ENCODE data around the gene LSM4.
A peak's percentile ranks its signal among the peaks of the same experiment; 100 is the strongest.

LSM4 gene

GRCh38 chr19:18282021-18282787 is 40.7 kb downstream of the LSM4 start:
- no peaks in the 10 kb centered on the region for H3K9me3 Mint-ChIP-seq
- peak overlapping the region; percentile 98 to 99 for H3K27ac Mint-ChIP-seq
- DNase-seq: no peak
- H3K27me3 Mint-ChIP-seq: no peaks in the 10 kb centered on the region
- H3K4me1 Mint-ChIP-seq: peaks cover 87% of the 10 kb centered on the region
- ATAC-seq: peak; percentile 61
- H3K4me3 Mint-ChIP-seq: peak overlapping the region; percentile 88 to 99

- H3K27me3 Mint-ChIP-seq: no peaks in the 10 kb centered on the region
- peaks cover 81% of the 10 kb centered on the region for H3K4me1 Mint-ChIP-seq
- no peaks in the 10 kb centered on the region for H3K9me3 Mint-ChIP-seq
- peak within 1 kb of the TSS; percentile 98 to 99 for H3K27ac Mint-ChIP-seq
- ATAC-seq (peak; percentile 78), DNase-seq (peak; percentile 98 to 99)
- H3K4me3 Mint-ChIP-seq: peak within 1 kb of the TSS; percentile 93 to 99
Observed at GRCh38 chr19:18281082-18282020, 41.5 kb downstream of the LSM4 start, which contains the start of gene JUND. JUND (minus strand) TSS chr19:18281622; CDS start chr19:18281484, 138 bp downstream.

- no peaks in the 10 kb centered on the region for H3K9me3 Mint-ChIP-seq
- H3K27me3 Mint-ChIP-seq: no peaks in the 10 kb centered on the region
- H3K27ac Mint-ChIP-seq: peak overlapping the region; percentile 98 to 99
- ATAC-seq (peak; percentile 35), DNase-seq (peak; percentile 85 to 88)
- peak overlapping the region; percentile 93 to 95 for H3K4me3 Mint-ChIP-seq
- peaks cover 76% of the 10 kb centered on the region for H3K4me1 Mint-ChIP-seq
Observed at GRCh38 chr19:18280247-18281081, 42.4 kb downstream of the LSM4 start.

GRCh38 chr19:18279516-18280246 is 43.2 kb downstream of the LSM4 start:
- Mint-ChIP-seq H3K4me3 (peak overlapping the region; percentile 93 to 95), H3K9me3 (no peaks in the 10 kb centered on the region), H3K4me1 (peaks cover 76% of the 10 kb centered on the region), H3K27ac (peak overlapping the region; percentile 93 to 99), H3K27me3 (no peaks in the 10 kb centered on the region)
- peak; percentile 93 to 95 for DNase-seq
- ATAC-seq: peak; percentile 47

GRCh38 chr19:18279266-18279515 is 43.7 kb downstream of the LSM4 start:
- Mint-ChIP-seq H3K4me3 (peak overlapping the region; percentile 93 to 95), H3K9me3 (no peaks in the 10 kb centered on the region), H3K27me3 (no peaks in the 10 kb centered on the region), H3K27ac (peak overlapping the region; percentile 93 to 99), H3K4me1 (peaks cover 76% of the 10 kb centered on the region)
- ATAC-seq: no peak
- no peak for DNase-seq

- Mint-ChIP-seq H3K9me3 (no peaks in the 10 kb centered on the region), H3K4me3 (peak overlapping the region; percentile 93 to 95), H3K27me3 (no peaks in the 10 kb centered on the region), H3K27ac (peak overlapping the region; percentile 93 to 99), H3K4me1 (peaks cover 75% of the 10 kb centered on the region)
- peak; percentile 45 to 58 for DNase-seq
- no peak for ATAC-seq
Observed at GRCh38 chr19:18278521-18279265, 44.2 kb downstream of the LSM4 start.

GRCh38 chr19:18274781-18275356 is 48.0 kb downstream of the LSM4 start:
- no peaks in the 10 kb centered on the region for H3K9me3 Mint-ChIP-seq
- ATAC-seq (no peak), DNase-seq (no peak)
- H3K4me1 Mint-ChIP-seq: peaks cover 48% of the 10 kb centered on the region
- H3K27me3 Mint-ChIP-seq: no peaks in the 10 kb centered on the region
- H3K4me3 Mint-ChIP-seq: peak overlapping the region in 1 of 2 donors; percentile 21
- H3K27ac Mint-ChIP-seq: peak overlapping the region in 1 of 2 donors; percentile 82

- H3K4me1 Mint-ChIP-seq: peaks cover 43% of the 10 kb centered on the region
- ATAC-seq (peak; percentile 53), DNase-seq (peak in 1 of 2 donors; percentile 30)
- peak within 1 kb of the TSS in 1 of 2 donors; percentile 21 for H3K4me3 Mint-ChIP-seq
- H3K9me3 Mint-ChIP-seq: no peaks in the 10 kb centered on the region
- H3K27me3 Mint-ChIP-seq: no peaks in the 10 kb centered on the region
- peak within 1 kb of the TSS in 1 of 2 donors; percentile 82 for H3K27ac Mint-ChIP-seq
Observed at GRCh38 chr19:18274219-18274780, 48.6 kb downstream of the LSM4 start, which contains the start of gene IQCN. IQCN (minus strand) TSS chr19:18274452; CDS start chr19:18269478, 4,974 bp downstream.

- H3K9me3 Mint-ChIP-seq: no peaks in the 10 kb centered on the region
- H3K27ac Mint-ChIP-seq: peak overlapping the region in 1 of 2 donors; percentile 42
- no peak overlapping the region for H3K4me3 Mint-ChIP-seq
- ATAC-seq: no peak
- peaks cover 37% of the 10 kb centered on the region for H3K4me1 Mint-ChIP-seq
- H3K27me3 Mint-ChIP-seq: no peaks in the 10 kb centered on the region
- no peak for DNase-seq
Observed at GRCh38 chr19:18273561-18274218, 49.2 kb downstream of the LSM4 start.

- H3K27me3 Mint-ChIP-seq: no peaks in the 10 kb centered on the region
- H3K4me3 Mint-ChIP-seq: no peak overlapping the region
- DNase-seq (no peak), ATAC-seq (no peak)
- H3K4me1 Mint-ChIP-seq: peaks cover 20% of the 10 kb centered on the region
- H3K27ac Mint-ChIP-seq: no peak overlapping the region
- H3K9me3 Mint-ChIP-seq: no peaks in the 10 kb centered on the region
Observed at GRCh38 chr19:18271433-18271841, 51.4 kb downstream of the LSM4 start.

GRCh38 chr19:18270326-18270725 is 52.5 kb downstream of the LSM4 start:
- ATAC-seq: no peak
- Mint-ChIP-seq H3K9me3 (no peaks in the 10 kb centered on the region), H3K4me3 (no peak overlapping the region), H3K27me3 (no peaks in the 10 kb centered on the region), H3K4me1 (peaks cover 14% of the 10 kb centered on the region), H3K27ac (no peak overlapping the region)
- no peak for DNase-seq

GRCh38 chr19:18269070-18269723 is 53.7 kb downstream of the LSM4 start:
- no peak for ATAC-seq
- Mint-ChIP-seq H3K4me3 (no peak overlapping the region), H3K9me3 (no peaks in the 10 kb centered on the region), H3K27me3 (no peaks in the 10 kb centered on the region), H3K4me1 (peaks cover 2% of the 10 kb centered on the region), H3K27ac (no peak overlapping the region)
- no peak for DNase-seq
